OCI-LY1 (cell line): ENCODE data around the gene ATG7.

Experiments used
- H2AFZ ChIP-seq: fragments of 200-600 bp; sonication (generic), shearing (Covaris generic); 2 replicates; pipeline ENCODE4 v1.6.0; 2014; ENCODE audit warnings: antibody characterized with exemption, mild to moderate bottlenecking, low read length
- H3F3A ChIP-seq: fragments of 200-600 bp; sonication (generic), shearing (Covaris generic); 2 replicates; pipeline ENCODE4 v1.6.0; 2014; ENCODE audit warnings: mild to moderate bottlenecking, antibody characterized with exemption, low read length, moderate library complexity; ENCODE audit not compliant: insufficient read depth
- H3K27ac ChIP-seq: fragments of 200-600 bp; sonication (generic); 2 replicates; pipeline ENCODE4 v1.5.1; 2014; ENCODE audit warnings: low read length, mixed run types, mild to moderate bottlenecking, low read depth; ENCODE audit not compliant: poor library complexity, severe bottlenecking
- H3K27me3 ChIP-seq: fragments of 200-600 bp; sonication (generic); 2 replicates; pipeline ENCODE4 v1.6.0; 2014; ENCODE audit warnings: antibody characterized with exemption, mild to moderate bottlenecking, low read length, moderate library complexity; ENCODE audit not compliant: insufficient read depth
- H3K36me3 ChIP-seq: fragments of 200-600 bp; sonication (generic); 2 replicates; pipeline ENCODE4 v1.6.1; 2014; ENCODE audit warnings: mild to moderate bottlenecking, antibody characterized with exemption, low read length, moderate library complexity, mixed read lengths; ENCODE audit not compliant: insufficient read depth
- H3K4me1 ChIP-seq: fragments of 200-600 bp; sonication (generic); 2 replicates; pipeline ENCODE4 v1.5.1; 2014; ENCODE audit warnings: mild to moderate bottlenecking, low read length, moderate library complexity; ENCODE audit not compliant: insufficient read depth, severe bottlenecking
- H3K4me2 ChIP-seq: fragments of 200-600 bp; sonication (generic), shearing (Covaris generic); 2 replicates; pipeline ENCODE4 v1.6.1; 2014; ENCODE audit warnings: low read length
- H3K4me3 ChIP-seq: fragments of 200-600 bp; sonication (generic); 2 replicates; pipeline ENCODE4 v1.5.1; 2014; ENCODE audit warnings: low read length, low read depth, mild to moderate bottlenecking, mixed read lengths; ENCODE audit not compliant: poor library complexity, severe bottlenecking
- H3K79me2 ChIP-seq: fragments of 200-600 bp; shearing (Covaris generic); 2 replicates; pipeline ENCODE4 v1.6.1; 2016; ENCODE audit warnings: mixed run types, low read length, mixed read lengths; ENCODE audit not compliant: insufficient read depth
- H3K9ac ChIP-seq: fragments of 200-600 bp; sonication (generic), shearing (Covaris generic); 2 replicates; pipeline ENCODE4 v1.6.1; 2014; ENCODE audit warnings: mild to moderate bottlenecking, low read length, mixed read lengths
- H3K9me2 ChIP-seq: fragments of 200-600 bp; sonication (generic), shearing (Covaris generic); 2 replicates; pipeline ENCODE4 v1.6.1; 2014; ENCODE audit warnings: low read depth, mild to moderate bottlenecking, low read length, mixed read lengths
- H3K9me3 ChIP-seq: fragments of 200-600 bp; shearing (Covaris generic); 2 replicates; pipeline ENCODE4 v1.6.1; 2014; ENCODE audit warnings: low read length, mixed read lengths
- H4K20me1 ChIP-seq: fragments of 200-600 bp; sonication (generic), shearing (Covaris generic); 2 replicates; pipeline ENCODE4 v1.6.0; 2016; ENCODE audit warnings: mild to moderate bottlenecking, low read length; ENCODE audit not compliant: insufficient read depth
- EZH2 ChIP-seq: fragments of 200-600 bp; sonication (generic), shearing (Covaris generic); IDR thresholded peaks from 2 replicates; pipeline ENCODE4 v1.8.0; 2017; ENCODE audit warnings: borderline replicate concordance, mixed run types, mild to moderate bottlenecking, antibody characterized with exemption, low read length, moderate library complexity, mixed read lengths
- TF ChIP-seq, protein P1 (sequence below): fragments of 200-600 bp; sonication (generic), shearing (Covaris generic); IDR thresholded peaks from 2 replicates; pipeline ENCODE4 v1.5.1; 2017; ENCODE audit warnings: mild to moderate bottlenecking, antibody characterized with exemption, low read length, moderate library complexity, mixed read lengths

ATG7 gene

DNA sequence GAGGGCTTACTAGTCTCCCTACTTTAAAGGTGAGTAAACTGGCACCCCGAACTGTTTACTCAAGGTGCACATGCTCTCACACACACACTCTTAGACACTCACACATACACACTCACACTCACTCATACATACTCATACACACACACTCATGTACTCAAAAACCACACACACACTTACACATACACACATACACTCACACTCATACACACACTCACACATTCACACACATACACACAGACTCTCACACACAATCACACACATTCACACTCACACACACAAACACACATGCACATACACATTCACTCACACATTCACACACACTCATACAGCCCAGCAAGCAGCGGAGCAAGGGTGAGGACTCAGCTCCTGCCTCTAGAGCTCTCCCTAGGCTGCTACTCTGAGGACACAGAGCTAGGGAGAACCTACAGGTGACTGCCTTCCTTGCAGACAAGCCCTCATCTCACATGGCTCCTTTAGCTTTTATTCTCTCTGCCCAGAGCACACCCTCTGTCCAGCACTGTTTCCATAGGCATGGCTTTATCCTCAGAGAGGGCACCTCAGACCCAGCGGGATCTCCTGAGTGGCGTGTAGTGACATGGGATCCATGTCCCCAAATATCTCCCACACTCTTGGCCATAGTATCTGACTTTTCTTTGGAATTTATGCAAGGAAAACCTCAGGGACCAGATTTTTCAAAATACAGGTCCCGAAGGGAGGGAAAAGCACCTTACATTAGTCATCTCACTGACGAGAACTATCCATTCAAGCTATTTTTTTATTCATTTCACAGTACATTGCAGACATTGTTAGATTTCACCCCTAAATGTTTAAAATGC lies 26.2 kb upstream of the ATG7 start:
- no peaks in the 10 kb centered on the region for H3K4me1 ChIP-seq
- H3K9me3 ChIP-seq, result no peaks in the 10 kb centered on the region
- no peak overlapping the region for H3K4me3 ChIP-seq
- no peak overlapping the region for H3K9ac ChIP-seq
- TF ChIP-seq, protein P1, sequence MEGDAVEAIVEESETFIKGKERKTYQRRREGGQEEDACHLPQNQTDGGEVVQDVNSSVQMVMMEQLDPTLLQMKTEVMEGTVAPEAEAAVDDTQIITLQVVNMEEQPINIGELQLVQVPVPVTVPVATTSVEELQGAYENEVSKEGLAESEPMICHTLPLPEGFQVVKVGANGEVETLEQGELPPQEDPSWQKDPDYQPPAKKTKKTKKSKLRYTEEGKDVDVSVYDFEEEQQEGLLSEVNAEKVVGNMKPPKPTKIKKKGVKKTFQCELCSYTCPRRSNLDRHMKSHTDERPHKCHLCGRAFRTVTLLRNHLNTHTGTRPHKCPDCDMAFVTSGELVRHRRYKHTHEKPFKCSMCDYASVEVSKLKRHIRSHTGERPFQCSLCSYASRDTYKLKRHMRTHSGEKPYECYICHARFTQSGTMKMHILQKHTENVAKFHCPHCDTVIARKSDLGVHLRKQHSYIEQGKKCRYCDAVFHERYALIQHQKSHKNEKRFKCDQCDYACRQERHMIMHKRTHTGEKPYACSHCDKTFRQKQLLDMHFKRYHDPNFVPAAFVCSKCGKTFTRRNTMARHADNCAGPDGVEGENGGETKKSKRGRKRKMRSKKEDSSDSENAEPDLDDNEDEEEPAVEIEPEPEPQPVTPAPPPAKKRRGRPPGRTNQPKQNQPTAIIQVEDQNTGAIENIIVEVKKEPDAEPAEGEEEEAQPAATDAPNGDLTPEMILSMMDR, result no peak
- no peak for TF ChIP-seq EZH2
- no peaks in the 10 kb centered on the region for H3F3A ChIP-seq
- H3K36me3 ChIP-seq, result no peaks in the 10 kb centered on the region
- no peak overlapping the region for H3K4me2 ChIP-seq
- H4K20me1 ChIP-seq, result no peaks in the 10 kb centered on the region
- no peaks in the 10 kb centered on the region for H3K27me3 ChIP-seq
- H3K79me2 ChIP-seq, result no peaks in the 10 kb centered on the region
- no peak overlapping the region for H3K27ac ChIP-seq
- no peak overlapping the region for H2AFZ ChIP-seq
- H3K9me2 ChIP-seq, result no peaks in the 10 kb centered on the region

DNA sequence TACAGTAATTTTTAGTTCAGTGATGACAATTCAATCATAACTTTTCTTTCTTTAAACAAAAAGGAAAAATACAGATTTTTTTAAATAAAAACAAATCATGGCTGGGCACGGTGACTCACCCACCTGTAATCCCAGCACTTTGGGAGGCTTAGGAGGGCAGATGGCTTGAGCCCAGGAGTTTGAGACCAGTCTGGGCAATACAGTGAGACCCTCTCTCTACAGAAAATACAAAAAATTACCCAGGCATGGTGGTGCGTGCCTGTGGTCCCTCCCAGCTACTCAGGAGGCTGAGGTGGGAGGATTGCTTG lies 25.6 kb upstream of the ATG7 start:
- no peaks in the 10 kb centered on the region for H3K4me1 ChIP-seq
- no peaks in the 10 kb centered on the region for H3K36me3 ChIP-seq
- H3K9me3 ChIP-seq, result no peaks in the 10 kb centered on the region
- H4K20me1 ChIP-seq, result no peaks in the 10 kb centered on the region
- H3K4me3 ChIP-seq, result no peak overlapping the region
- no peak overlapping the region for H3K4me2 ChIP-seq
- no peaks in the 10 kb centered on the region for H3K27me3 ChIP-seq
- no peak overlapping the region for H3K27ac ChIP-seq
- H3F3A ChIP-seq, result no peaks in the 10 kb centered on the region
- no peak overlapping the region for H2AFZ ChIP-seq
- no peaks in the 10 kb centered on the region for H3K79me2 ChIP-seq
- no peak for TF ChIP-seq EZH2
- TF ChIP-seq, protein P1, result no peak
- no peak overlapping the region for H3K9ac ChIP-seq
- H3K9me2 ChIP-seq, result no peaks in the 10 kb centered on the region

DNA sequence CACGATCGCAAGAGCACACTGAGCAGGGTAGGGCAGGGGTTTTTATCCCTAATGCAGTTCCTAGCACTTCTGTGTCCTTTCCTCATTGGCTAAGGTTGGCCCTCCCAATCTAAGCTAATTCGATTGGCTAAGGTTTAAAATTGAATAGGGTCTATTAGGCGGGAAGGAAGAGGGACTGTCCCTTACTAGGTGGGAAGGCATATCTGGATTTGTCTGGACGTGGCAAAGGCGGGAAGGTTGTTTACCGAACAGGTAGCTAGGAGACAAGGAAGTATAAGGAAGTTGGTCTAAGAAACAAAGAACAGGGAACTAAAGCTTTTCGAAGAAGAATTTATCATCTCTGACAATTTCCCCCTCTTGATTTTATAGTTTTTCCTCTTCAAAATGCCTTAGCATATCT lies 24.8 kb upstream of the ATG7 start:
- H3K27ac ChIP-seq, result no peak overlapping the region
- no peaks in the 10 kb centered on the region for H3K79me2 ChIP-seq
- TF ChIP-seq, protein P1, result no peak
- no peak for TF ChIP-seq EZH2
- H3K4me2 ChIP-seq, result no peak overlapping the region
- no peak overlapping the region for H3K9ac ChIP-seq
- H4K20me1 ChIP-seq, result no peaks in the 10 kb centered on the region
- H3K9me3 ChIP-seq, result no peaks in the 10 kb centered on the region
- no peaks in the 10 kb centered on the region for H3K27me3 ChIP-seq
- no peaks in the 10 kb centered on the region for H3K36me3 ChIP-seq
- H3K4me1 ChIP-seq, result no peaks in the 10 kb centered on the region
- H3F3A ChIP-seq, result no peaks in the 10 kb centered on the region
- H3K9me2 ChIP-seq, result no peaks in the 10 kb centered on the region
- no peak overlapping the region for H2AFZ ChIP-seq
- no peak overlapping the region for H3K4me3 ChIP-seq
